ENCODE measurements around the gene TLE3. TPM values are rescaled to one million over a fixed set of nuclear protein-coding genes. Genes with fewer than 3 reads are reported as not detected.

TLE3 gene
- total RNA-seq, 2 donors from 2014 or later, result 157 to 246 TPM

DNA sequence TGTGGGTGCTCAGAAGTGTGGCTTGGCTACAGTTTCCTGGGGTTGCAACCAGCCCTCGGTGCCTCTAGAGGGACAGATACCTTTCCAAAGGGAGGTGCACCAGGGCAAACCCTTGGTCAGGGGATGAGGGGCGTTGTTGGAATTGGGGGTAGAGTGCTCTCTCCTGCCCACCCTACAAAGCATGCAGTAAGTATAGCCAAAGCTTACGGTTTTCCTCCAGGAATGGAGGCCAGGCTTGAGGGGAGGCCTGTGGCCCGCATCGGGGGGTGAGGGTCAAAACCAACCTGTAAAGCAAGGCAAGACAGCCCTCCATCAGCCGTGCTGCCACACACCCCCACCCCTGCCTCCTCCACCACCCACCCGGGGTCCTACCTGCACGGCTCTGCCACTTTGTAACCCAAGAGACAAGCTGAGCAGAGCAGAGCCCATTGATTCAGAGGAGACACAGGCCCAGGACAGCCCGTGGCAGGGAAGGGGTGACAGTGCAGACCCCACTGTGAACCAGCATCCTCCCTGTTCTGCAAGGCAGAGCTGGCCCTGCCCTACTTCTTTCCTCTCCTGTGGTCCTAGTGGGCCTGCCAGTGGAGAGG, 41.5 kb downstream of the TLE3 start:
- intact Hi-C loops (cut with DNase I), result no loop called here
- peaks cover 61 to 74% of the 10 kb centered on the region in 2 donors for H3K36me3 ChIP-seq

DNA sequence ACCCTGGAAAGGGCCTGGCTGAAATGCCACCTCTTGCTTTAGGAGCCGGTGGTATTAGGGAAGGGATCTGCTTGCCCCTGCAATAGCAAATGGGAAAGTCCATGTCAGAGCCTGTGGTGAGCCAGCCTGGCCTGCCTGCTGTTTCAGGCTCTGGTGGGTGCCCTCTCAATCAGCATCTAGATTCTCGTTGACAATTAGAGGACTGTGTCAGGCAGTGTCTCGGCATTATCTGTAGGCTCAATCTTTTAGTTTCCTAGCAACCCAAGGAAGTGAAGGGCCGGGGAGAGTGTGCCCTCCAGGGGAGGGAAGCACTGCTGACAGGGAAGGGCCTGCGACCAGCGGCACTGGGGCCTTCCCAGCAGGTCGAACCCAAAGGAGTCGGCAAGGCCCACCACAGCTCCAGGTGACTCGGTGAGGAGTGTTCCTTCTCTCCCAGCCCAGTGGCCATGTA, 42.1 kb downstream of the TLE3 start:
- 59% methylated on average over 9 of the region's 9 CpGs for WGBS
- no peaks in the 10 kb centered on the region for H3K9me3 ChIP-seq
- H3K4me1 ChIP-seq (replicated peaks), result no peaks in the 10 kb centered on the region
- H3K36me3 ChIP-seq, result peaks cover 67 to 75% of the 10 kb centered on the region in 2 donors
- H3K4me3 ChIP-seq, result no peak overlapping the region
- H3K27me3 ChIP-seq (replicated peaks; ENCODE audit: insufficient read depth), result no peaks in the 10 kb centered on the region
- no peak for DNase-seq (ENCODE audit: low spot score)
- intact Hi-C loops (cut with DNase I), result no loop called here
- TF ChIP-seq POLR2A (IDR thresholded peaks at IDR 0.05) (no peak), POLR2AphosphoS5 (IDR thresholded peaks at IDR 0.05) (no peak)
- TF ChIP-seq, protein P1, sequence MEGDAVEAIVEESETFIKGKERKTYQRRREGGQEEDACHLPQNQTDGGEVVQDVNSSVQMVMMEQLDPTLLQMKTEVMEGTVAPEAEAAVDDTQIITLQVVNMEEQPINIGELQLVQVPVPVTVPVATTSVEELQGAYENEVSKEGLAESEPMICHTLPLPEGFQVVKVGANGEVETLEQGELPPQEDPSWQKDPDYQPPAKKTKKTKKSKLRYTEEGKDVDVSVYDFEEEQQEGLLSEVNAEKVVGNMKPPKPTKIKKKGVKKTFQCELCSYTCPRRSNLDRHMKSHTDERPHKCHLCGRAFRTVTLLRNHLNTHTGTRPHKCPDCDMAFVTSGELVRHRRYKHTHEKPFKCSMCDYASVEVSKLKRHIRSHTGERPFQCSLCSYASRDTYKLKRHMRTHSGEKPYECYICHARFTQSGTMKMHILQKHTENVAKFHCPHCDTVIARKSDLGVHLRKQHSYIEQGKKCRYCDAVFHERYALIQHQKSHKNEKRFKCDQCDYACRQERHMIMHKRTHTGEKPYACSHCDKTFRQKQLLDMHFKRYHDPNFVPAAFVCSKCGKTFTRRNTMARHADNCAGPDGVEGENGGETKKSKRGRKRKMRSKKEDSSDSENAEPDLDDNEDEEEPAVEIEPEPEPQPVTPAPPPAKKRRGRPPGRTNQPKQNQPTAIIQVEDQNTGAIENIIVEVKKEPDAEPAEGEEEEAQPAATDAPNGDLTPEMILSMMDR (IDR thresholded peaks at IDR 0.05), result no peak
- H3K27ac ChIP-seq, result no peak overlapping the region

More for the DNA sequence above, 41.5 kb downstream of the TLE3 start:
- no peak for DNase-seq (ENCODE audit: low spot score)
- Histone ChIP-seq H3K4me3 (no peak overlapping the region), H3K9me3 (no peaks in the 10 kb centered on the region), H3K27me3 (replicated peaks; ENCODE audit: insufficient read depth) (no peaks in the 10 kb centered on the region), H3K4me1 (replicated peaks) (no peaks in the 10 kb centered on the region), H3K27ac (no peak overlapping the region)
- 90% methylated on average over 9 of the region's 9 CpGs for WGBS
- TF ChIP-seq POLR2AphosphoS5 (IDR thresholded peaks at IDR 0.05) (no peak), POLR2A (IDR thresholded peaks at IDR 0.05) (no peak)
- TF ChIP-seq, protein P1 (IDR thresholded peaks at IDR 0.05), result no peak

DNA sequence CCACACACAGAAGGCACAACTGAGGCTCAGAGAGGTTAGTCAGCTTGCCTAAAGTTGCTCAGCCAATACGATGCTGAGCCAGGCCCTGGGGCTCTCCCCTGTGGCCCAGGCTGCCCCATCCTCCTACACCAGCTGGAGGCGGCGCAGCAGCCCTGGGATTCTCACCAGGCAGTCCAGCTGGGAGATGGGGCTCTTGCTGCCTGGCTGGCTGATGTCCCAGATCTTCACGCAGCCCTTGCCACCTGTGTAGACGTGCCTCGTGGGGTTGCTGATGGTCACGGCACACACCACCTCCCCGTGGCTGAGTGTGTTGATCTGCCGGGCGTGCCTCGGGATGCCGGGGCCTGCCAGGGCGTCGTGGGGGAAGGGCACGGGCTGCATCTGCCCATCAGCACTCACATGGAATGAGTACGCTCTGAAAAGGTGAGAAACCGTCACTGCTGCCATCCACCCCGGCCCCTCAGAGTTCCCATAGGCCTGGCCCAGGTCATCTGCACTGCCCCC, 42.8 kb downstream of the TLE3 start:
- no peaks in the 10 kb centered on the region for H3K27me3 ChIP-seq (replicated peaks; ENCODE audit: insufficient read depth)
- intact Hi-C loops (cut with DNase I), result no loop called here
- H3K27ac ChIP-seq, result no peak overlapping the region
- TF ChIP-seq POLR2AphosphoS5 (IDR thresholded peaks at IDR 0.05), result no peak
- TF ChIP-seq, protein P1 (IDR thresholded peaks at IDR 0.05), result no peak
- TF ChIP-seq POLR2A (IDR thresholded peaks at IDR 0.05), result no peak
- no peak overlapping the region for H3K4me3 ChIP-seq
- 65% methylated on average over 18 of the region's 18 CpGs for WGBS
- H3K9me3 ChIP-seq, result no peaks in the 10 kb centered on the region
- peaks cover 65 to 75% of the 10 kb centered on the region in 2 donors for H3K36me3 ChIP-seq
- no peaks in the 10 kb centered on the region for H3K4me1 ChIP-seq (replicated peaks)
- DNase-seq (ENCODE audit: low spot score), result no peak

- H3K9me3 ChIP-seq, result no peaks in the 10 kb centered on the region
- no peak for DNase-seq (ENCODE audit: low spot score)
- WGBS, result 93% methylated on average over 19 of the region's 19 CpGs
- intact Hi-C loops (cut with DNase I), result no loop called here
- H3K4me3 ChIP-seq, result no peak overlapping the region
- no peaks in the 10 kb centered on the region for H3K27me3 ChIP-seq (replicated peaks; ENCODE audit: insufficient read depth)
- peaks cover 60 to 75% of the 10 kb centered on the region in 2 donors for H3K36me3 ChIP-seq
- TF ChIP-seq, protein P1 (IDR thresholded peaks at IDR 0.05), result no peak
- TF ChIP-seq POLR2AphosphoS5 (IDR thresholded peaks at IDR 0.05) (no peak), POLR2A (IDR thresholded peaks at IDR 0.05) (no peak)
- H3K4me1 ChIP-seq (replicated peaks), result no peaks in the 10 kb centered on the region
- no peak overlapping the region for H3K27ac ChIP-seq
These were observed 43.4 kb downstream of the TLE3 start for GRCh38 chr15:70054366-70054765.

DNA sequence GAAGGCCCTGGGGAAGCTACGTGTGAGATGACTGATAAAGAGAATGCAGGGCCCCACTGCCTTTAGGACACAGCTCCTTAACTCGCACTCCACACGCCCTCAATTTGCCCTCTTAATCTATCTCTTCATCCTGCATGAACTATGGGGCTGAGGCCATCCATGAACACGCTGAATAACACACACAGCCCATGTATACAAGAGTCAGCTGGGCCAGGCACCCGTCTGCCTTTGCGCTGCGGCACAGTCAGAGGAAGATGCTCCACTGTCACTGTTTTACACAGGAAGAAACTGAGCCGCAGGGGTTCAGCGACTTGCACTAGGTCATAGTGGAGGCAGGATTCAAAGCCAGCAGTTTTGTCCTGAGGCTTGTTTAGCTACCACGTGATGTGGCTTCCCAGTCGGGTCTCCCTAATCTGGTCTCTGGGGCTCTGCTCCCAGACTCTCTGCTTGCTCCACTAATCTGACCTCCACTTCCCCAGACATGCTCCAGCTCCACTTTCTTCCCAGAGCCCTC, 43.9 kb downstream of the TLE3 start:
- WGBS, result 83% methylated on average over 11 of the region's 11 CpGs
- no peak overlapping the region for H3K4me3 ChIP-seq
- DNase-seq (ENCODE audit: low spot score), result no peak
- TF ChIP-seq, protein P1 (IDR thresholded peaks at IDR 0.05), result no peak
- no peak for TF ChIP-seq POLR2A (IDR thresholded peaks at IDR 0.05)
- TF ChIP-seq POLR2AphosphoS5 (IDR thresholded peaks at IDR 0.05), result no peak
- intact Hi-C loops (cut with DNase I), result no loop called here
- H3K9me3 ChIP-seq, result no peaks in the 10 kb centered on the region
- no peaks in the 10 kb centered on the region for H3K4me1 ChIP-seq (replicated peaks)
- H3K27me3 ChIP-seq (replicated peaks; ENCODE audit: insufficient read depth), result no peaks in the 10 kb centered on the region
- H3K36me3 ChIP-seq, result peaks cover 55 to 71% of the 10 kb centered on the region in 2 donors
- no peak overlapping the region for H3K27ac ChIP-seq

All from prostate gland (tissue), 2 donors.